Embryonic facial prominence (tissue), 1 donor: Measurements from ENCODE around the gene SETD5.

ENCODE experiments used
- DNase-seq: peaks from one replicate; pipeline ENCODE4 v3.0.0-alpha.2; 2016; ENCODE audit errors: extremely low spot score

The SETD5 gene

DNA sequence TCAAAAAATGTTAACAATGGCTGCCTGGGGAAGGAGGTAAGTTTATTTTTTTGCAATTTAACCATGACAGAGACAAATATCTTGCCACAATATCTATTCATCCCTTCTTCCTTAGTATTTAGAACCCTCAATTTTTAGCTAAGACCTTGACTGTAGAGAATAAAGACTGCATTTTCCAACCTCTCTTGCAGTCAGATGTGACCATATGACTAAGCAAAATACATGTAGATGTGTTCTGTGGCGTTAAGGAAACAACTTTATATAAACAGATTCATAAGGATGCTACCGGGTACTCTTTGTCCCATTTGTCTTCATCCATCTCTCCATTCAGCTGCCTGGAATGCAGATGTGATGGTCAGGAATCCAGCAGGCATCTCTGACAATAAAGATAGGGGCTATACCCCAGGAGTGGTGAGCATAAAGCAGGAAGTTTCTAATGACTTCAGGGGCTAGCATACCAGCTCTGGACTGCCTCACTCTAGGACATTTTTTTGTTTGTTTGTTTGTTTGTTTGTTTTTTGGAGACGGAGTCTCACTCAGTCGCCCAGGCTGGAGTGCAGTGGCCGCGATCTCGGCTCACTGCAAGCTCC lies 115.1 kb downstream of the SETD5 start:
- no peak for DNase-seq

DNA sequence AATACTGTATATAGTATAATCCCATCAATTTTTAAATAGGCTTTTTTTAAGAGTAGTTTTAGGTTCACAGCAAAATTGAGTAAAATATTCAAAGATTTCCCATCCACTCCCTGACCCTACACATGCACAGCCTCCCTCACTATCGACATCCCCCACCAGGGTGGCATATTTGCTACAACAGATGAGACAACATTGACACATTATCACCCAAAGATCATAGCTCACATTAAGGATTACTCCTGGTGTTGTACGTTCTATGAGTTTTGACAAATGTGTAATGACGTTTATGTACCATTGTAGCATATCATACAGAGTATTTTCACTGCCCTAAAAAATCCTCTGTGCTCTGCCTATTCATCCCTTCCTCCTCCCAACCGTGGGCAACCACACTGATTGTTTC lies 116.9 kb downstream of the SETD5 start:
- no peak for DNase-seq

DNA sequence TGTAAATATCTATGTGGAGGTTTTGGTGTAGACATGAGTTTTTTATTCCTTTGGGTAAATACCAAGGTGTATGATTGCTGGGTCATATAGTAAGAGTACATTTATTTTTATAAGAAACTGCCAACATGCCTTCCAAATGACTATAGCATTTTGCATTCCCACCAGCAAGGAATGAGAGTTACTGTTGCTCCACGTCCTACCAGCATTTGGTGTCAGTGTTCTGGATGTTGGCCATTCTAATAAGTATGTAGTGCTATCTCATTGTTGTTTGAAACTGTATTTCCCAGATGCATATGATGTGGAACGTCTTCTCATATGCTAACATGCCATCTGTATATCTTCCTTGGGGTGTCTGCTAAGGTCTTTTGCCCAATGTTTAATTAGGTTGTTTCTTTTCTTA lies 117.5 kb downstream of the SETD5 start:
- no peak for DNase-seq

DNA sequence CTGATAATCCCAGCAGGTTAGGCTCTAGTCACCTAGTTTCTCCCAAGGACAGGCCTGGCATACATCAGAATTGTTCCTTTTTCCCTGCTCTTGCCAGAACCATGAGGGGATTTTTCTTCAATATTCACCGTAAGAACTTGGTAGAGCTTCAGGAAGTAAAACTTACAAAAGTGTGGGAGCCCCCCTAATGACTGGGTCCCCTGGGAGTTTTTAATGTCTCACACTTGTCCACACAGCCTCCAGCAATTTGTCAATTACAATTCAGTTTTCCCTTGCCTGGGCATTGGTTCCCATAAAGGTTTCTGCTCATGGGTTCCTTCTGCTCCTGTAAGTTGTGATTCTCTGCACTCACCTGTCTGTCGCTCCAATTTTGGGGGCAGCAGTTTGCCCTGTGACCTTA lies 127.7 kb downstream of the SETD5 start:
- no peak for DNase-seq
